ENCODE data around the gene CCDC54. TPM values are rescaled to one million over a fixed set of nuclear protein-coding genes. Genes with fewer than 3 reads are reported as not detected.

Gene CCDC54
- total RNA-seq, 1 donor from 2014 or later, result not detected

- H3K36me3 ChIP-seq, result no peaks in the 10 kb centered on the region
- TF ChIP-seq, protein P1, sequence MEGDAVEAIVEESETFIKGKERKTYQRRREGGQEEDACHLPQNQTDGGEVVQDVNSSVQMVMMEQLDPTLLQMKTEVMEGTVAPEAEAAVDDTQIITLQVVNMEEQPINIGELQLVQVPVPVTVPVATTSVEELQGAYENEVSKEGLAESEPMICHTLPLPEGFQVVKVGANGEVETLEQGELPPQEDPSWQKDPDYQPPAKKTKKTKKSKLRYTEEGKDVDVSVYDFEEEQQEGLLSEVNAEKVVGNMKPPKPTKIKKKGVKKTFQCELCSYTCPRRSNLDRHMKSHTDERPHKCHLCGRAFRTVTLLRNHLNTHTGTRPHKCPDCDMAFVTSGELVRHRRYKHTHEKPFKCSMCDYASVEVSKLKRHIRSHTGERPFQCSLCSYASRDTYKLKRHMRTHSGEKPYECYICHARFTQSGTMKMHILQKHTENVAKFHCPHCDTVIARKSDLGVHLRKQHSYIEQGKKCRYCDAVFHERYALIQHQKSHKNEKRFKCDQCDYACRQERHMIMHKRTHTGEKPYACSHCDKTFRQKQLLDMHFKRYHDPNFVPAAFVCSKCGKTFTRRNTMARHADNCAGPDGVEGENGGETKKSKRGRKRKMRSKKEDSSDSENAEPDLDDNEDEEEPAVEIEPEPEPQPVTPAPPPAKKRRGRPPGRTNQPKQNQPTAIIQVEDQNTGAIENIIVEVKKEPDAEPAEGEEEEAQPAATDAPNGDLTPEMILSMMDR (IDR thresholded peaks at IDR 0.05), result no peak
Observed at GRCh38 chr3:107375682-107376081, 1.6 kb upstream of the CCDC54 start.

DNA sequence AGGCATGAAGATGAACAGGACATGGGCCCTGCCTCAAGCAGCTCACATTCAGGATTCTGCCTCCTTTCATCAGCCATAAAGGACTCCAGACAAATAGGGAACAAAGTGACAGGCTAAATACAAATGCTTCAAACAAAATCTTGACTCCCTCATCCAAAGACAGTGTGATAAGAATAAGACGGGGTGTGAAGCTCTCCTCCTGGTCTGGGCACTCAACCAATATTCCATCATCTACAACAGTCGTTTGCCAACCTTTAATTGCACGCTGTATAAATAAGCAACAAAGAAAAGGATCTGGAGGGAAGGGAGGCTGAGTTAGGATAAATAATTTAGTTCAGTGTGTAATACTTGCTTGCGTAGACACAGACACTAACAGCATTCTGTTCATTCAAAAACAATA lies 5.4 kb downstream of the CCDC54 start:
- intact Hi-C loops (cut with DNase I), result no loop called here
- no peak for DNase-seq (ENCODE audit: low spot score in 2 of 2)
- Histone ChIP-seq H3K4me3 (no peak overlapping the region), H3K27me3 (no peaks in the 10 kb centered on the region), H3K9me3 (no peaks in the 10 kb centered on the region), H3K36me3 (no peaks in the 10 kb centered on the region), H3K4me1 (no peaks in the 10 kb centered on the region), H3K27ac (no peak overlapping the region)
- TF ChIP-seq, protein P1 (IDR thresholded peaks at IDR 0.05), result no peak

More at GRCh38 chr3:107375682-107376081, 1.6 kb upstream of the CCDC54 start:
- H3K27me3 ChIP-seq, result no peaks in the 10 kb centered on the region
- no peak overlapping the region for H3K27ac ChIP-seq
- no peaks in the 10 kb centered on the region for H3K4me1 ChIP-seq
- H3K9me3 ChIP-seq, result no peaks in the 10 kb centered on the region
- no peak overlapping the region for H3K4me3 ChIP-seq
- no peak for DNase-seq (ENCODE audit: low spot score in 2 of 2)
- intact Hi-C loops (cut with DNase I), result no loop called here

DNA sequence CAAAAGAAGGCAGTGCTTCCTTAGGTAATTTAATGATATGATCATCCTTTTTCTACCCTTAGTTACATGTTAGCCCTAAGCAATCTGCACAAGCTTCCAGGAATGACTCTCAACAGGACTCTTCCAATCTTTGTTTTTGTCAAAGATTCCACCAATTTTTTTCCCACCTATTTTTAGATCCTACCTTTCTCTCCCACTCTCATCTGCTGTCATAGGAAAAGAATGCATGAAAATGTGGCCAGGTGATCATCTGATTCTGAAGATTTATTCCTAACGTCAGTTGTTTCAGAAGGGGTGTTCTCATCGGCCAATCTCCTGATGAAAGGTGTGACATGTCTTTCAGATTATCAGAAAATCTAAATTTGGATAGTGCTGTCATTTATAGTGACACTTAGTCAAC lies 7.2 kb downstream of the CCDC54 start:
- intact Hi-C loops (cut with DNase I), result no loop called here
- Histone ChIP-seq H3K4me1 (no peaks in the 10 kb centered on the region), H3K9me3 (no peaks in the 10 kb centered on the region), H3K36me3 (no peaks in the 10 kb centered on the region), H3K27me3 (no peaks in the 10 kb centered on the region), H3K27ac (no peak overlapping the region), H3K4me3 (no peak overlapping the region)
- TF ChIP-seq, protein P1 (IDR thresholded peaks at IDR 0.05), result no peak
- DNase-seq (ENCODE audit: low spot score in 2 of 2), result no peak

GRCh38 chr3:107384907-107385306 lies 7.7 kb downstream of the CCDC54 start:
- TF ChIP-seq, protein P1 (IDR thresholded peaks at IDR 0.05), result no peak
- Histone ChIP-seq H3K4me1 (no peaks in the 10 kb centered on the region), H3K27ac (no peak overlapping the region), H3K36me3 (no peaks in the 10 kb centered on the region), H3K27me3 (no peaks in the 10 kb centered on the region), H3K4me3 (no peak overlapping the region), H3K9me3 (no peaks in the 10 kb centered on the region)
- no peak for DNase-seq (ENCODE audit: low spot score in 2 of 2)
- intact Hi-C loops (cut with DNase I), result no loop called here

- no peak overlapping the region for H3K4me3 ChIP-seq
- no peak overlapping the region for H3K27ac ChIP-seq
- no peaks in the 10 kb centered on the region for H3K36me3 ChIP-seq
- no peaks in the 10 kb centered on the region for H3K4me1 ChIP-seq
- TF ChIP-seq, protein P1 (IDR thresholded peaks at IDR 0.05), result no peak
- intact Hi-C loops (cut with DNase I), result no loop called here
- no peak for DNase-seq (ENCODE audit: low spot score in 2 of 2)
- H3K27me3 ChIP-seq, result no peaks in the 10 kb centered on the region
- no peaks in the 10 kb centered on the region for H3K9me3 ChIP-seq
Observed at GRCh38 chr3:107387555-107387954, 10.3 kb downstream of the CCDC54 start.

DNA sequence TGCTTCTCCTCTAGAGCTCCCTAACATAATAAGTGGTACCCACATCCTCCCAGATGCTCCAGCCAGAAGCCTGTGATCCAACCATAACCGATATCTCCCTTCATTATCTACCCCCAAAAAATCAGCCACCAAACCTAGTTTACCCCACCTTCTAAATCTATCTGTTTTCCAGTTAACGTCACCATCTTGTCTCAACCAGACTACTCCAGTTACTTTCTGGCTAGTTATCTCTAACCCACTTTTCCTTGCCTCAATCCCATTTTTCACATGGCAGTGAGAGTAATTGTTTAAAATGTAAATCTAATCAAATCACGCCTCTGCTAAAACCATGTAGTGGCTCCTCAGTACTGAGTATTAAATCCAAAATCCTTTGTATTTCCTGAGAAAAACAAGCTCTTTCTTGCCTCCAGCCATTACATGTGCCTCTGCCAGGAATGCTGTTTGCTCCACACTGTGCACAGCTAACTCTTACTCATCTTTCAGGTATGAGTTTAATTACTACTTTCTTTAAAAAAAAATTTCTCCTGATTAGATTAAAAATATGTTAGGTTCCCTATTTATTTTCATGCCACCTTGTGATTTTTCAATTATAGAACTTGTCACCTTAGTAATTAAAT lies 15.4 kb downstream of the CCDC54 start:
- intact Hi-C loops (cut with DNase I), result no loop called here
- H3K27me3 ChIP-seq, result no peaks in the 10 kb centered on the region
- no peak overlapping the region for H3K4me3 ChIP-seq
- TF ChIP-seq, protein P1 (IDR thresholded peaks at IDR 0.05), result no peak
- H3K4me1 ChIP-seq, result no peaks in the 10 kb centered on the region
- DNase-seq (ENCODE audit: low spot score in 2 of 2), result no peak
- no peaks in the 10 kb centered on the region for H3K36me3 ChIP-seq
- H3K27ac ChIP-seq, result no peak overlapping the region
- no peaks in the 10 kb centered on the region for H3K9me3 ChIP-seq

Measured in ascending aorta (tissue), 2 donors.